Measurements from ENCODE around the gene B4GALT4.

B4GALT4 gene

DNA sequence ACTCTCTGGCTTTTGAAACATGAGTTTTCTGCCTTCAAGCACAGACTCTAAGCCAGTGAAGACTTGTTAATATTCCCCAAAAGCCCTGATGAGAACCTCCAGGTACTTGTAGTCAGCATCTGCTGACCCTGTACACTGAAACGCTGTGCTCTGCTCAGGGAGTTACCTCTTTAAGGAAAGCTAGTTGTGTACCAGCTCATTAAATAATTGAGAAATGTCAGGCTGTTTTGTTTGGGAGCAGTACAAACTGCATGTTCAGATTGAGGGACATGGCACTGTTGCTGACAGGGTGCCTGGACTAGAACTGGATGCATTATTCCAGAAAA, 45.6 kb downstream of the B4GALT4 start:
- TF ChIP-seq ZFX (IDR thresholded peaks at IDR 0.05; ENCODE audit: borderline replicate concordance) (no peak), CTCF (IDR thresholded peaks at IDR 0.05) (no peak)
- no peak overlapping the region for H3K27ac ChIP-seq

DNA sequence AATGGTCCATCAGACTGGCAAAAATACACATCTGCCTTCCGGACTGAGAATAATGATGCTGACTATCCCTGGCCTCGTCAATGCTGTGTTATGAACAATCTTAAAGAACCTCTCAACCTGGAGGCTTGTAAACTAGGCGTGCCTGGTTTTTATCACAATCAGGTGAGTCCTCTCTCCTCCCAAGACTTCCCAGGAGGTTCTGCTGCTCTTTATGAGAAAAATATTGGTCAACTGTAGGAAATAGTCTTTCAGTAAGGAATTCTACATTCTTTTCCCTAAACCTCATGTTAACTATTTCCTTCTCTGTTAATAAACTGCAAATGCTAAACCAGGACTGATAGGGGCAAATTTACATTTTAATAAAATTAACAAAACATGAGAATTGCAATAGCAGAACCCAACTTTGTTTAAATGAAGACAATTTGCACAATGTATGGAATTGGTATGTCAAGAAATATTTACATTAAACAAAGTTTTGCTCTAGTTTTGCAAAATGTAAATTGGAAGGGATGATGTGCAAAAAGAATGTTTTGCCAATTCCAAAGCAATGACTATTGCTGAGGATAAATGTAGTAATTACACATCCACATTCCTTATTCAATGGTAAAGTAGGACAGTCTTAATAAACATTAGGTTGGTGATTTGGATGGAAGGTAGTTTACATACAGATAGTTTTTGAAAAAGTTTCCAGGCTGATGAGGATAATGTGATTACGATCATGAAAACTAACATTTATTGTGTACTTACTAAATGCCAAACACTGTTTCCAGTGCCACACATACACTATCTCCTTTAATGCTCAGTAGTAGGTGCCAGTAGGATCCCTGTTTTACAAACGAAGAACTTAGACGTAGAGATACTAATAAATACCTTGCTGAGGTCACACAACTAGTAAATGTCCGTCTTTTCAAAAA, 46.2 kb downstream of the B4GALT4 start:
- no peak overlapping the region for H3K27ac ChIP-seq
- TF ChIP-seq ZFX (IDR thresholded peaks at IDR 0.05; ENCODE audit: borderline replicate concordance) (no peak), CTCF (IDR thresholded peaks at IDR 0.05) (no peak)

DNA sequence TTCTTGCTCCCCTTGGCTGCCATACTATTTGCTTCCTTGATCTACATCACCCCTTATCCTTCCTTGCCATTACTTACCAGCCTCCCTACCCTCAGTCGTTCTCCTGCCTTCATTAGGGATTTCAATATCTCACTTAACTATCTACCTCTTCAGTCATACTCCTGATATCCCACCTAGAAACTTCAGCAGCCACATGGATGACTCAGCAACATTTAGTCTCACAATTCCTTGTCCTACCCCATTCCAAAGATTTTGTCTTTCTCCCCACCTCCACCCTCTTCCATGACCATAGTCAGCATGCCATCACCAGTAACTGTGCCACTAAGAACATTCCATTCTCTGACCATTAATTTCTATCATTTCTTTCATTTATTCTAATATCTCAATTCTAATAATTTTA, 48.9 kb downstream of the B4GALT4 start:
- TF ChIP-seq ZFX (IDR thresholded peaks at IDR 0.05; ENCODE audit: borderline replicate concordance) (no peak), CTCF (IDR thresholded peaks at IDR 0.05) (no peak)
- H3K27ac ChIP-seq = no peak overlapping the region

- TF ChIP-seq CTCF (IDR thresholded peaks at IDR 0.05) (no peak), ZFX (IDR thresholded peaks at IDR 0.05; ENCODE audit: borderline replicate concordance) (no peak)
Measured at GRCh38 chr3:119187266-119187665, 53.4 kb downstream of the B4GALT4 start.

DNA sequence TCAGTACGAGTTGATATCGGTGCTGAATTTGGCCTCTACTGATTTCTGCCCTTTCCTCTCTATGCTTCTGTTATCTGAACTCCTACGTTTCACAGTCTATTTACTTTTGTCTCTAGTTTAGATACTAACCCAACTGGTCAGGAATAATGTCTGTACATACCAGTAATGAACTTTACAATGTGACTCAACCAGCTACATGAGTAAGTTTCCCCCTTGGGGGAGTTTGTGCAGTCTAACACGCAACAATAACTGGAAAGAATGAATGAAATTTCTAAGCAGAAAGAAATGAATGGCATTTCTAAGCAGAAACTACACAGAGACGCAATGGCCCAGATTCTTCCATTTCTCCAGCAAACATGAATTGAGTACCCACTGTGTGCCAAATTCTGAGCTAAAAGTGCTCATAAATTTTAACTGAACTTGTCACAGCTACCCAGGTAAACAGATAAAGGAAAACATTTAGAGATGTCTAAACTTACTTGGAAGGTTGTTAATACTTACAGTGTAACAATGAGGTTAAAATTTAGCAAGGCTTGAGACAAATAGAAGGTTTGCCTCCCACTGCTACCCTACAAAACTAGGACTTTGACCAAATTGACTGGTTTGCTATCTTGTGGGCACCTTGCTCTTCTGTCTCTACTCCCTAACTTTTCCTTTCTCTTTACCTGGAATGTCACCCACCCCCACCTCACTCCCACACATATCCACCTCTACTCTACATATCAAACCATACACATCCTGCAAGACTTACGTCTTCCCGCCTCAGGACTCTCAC, 55.7 kb downstream of the B4GALT4 start:
- no peak overlapping the region for H3K27ac ChIP-seq
- TF ChIP-seq ZFX (IDR thresholded peaks at IDR 0.05; ENCODE audit: borderline replicate concordance) (no peak), CTCF (IDR thresholded peaks at IDR 0.05) (no peak)

More at GRCh38 chr3:119187266-119187665, 53.4 kb downstream of the B4GALT4 start:
- no peak overlapping the region for H3K27ac ChIP-seq

- no peak overlapping the region for H3K27ac ChIP-seq
Measured at GRCh38 chr3:119184111-119184510, 56.6 kb downstream of the B4GALT4 start.

More at GRCh38 chr3:119184111-119184510, 56.6 kb downstream of the B4GALT4 start:
- no peak for TF ChIP-seq ZFX (IDR thresholded peaks at IDR 0.05; ENCODE audit: borderline replicate concordance)
- TF ChIP-seq CTCF (IDR thresholded peaks at IDR 0.05) = no peak

Data from 22Rv1 (cell line).